ENCODE data around the gene ZNF343.

ZNF343 gene

GRCh38 chr20:2468581-2469407 lies 39.9 kb downstream of the ZNF343 start:
- Mint-ChIP-seq H3K4me1 (ENCODE audit: low read depth) (peaks cover 45% of the 10 kb centered on the region), H3K27me3 (no peaks in the 10 kb centered on the region), H3K9me3 (ENCODE audit: low read depth) (no peaks in the 10 kb centered on the region), H3K36me3 (peaks cover 13% of the 10 kb centered on the region), H3K4me3 (peak overlapping the region; percentile 99), H3K27ac (peak overlapping the region; percentile 87)

GRCh38 chr20:2467412-2467811 lies 41.3 kb downstream of the ZNF343 start:
- no peaks in the 10 kb centered on the region for H3K27me3 Mint-ChIP-seq
- peak overlapping the region; percentile 99 for H3K4me3 Mint-ChIP-seq
- peak overlapping the region; percentile 87 for H3K27ac Mint-ChIP-seq
- peaks cover 18% of the 10 kb centered on the region for H3K36me3 Mint-ChIP-seq
- H3K4me1 Mint-ChIP-seq (ENCODE audit: low read depth), result peaks cover 40% of the 10 kb centered on the region
- H3K9me3 Mint-ChIP-seq (ENCODE audit: low read depth), result no peaks in the 10 kb centered on the region

- H3K27ac Mint-ChIP-seq, result no peak overlapping the region
- peaks cover 27% of the 10 kb centered on the region for H3K36me3 Mint-ChIP-seq
- H3K4me1 Mint-ChIP-seq (ENCODE audit: low read depth), result peaks cover 34% of the 10 kb centered on the region
- no peak overlapping the region for H3K4me3 Mint-ChIP-seq
- H3K9me3 Mint-ChIP-seq (ENCODE audit: low read depth), result no peaks in the 10 kb centered on the region
- H3K27me3 Mint-ChIP-seq, result no peaks in the 10 kb centered on the region
Measured at GRCh38 chr20:2465100-2465499, 43.6 kb downstream of the ZNF343 start.

GRCh38 chr20:2463616-2464365 lies 44.9 kb downstream of the ZNF343 start:
- Mint-ChIP-seq H3K27ac (peak overlapping the region; percentile 30), H3K9me3 (ENCODE audit: low read depth) (no peaks in the 10 kb centered on the region), H3K4me3 (no peak overlapping the region), H3K4me1 (ENCODE audit: low read depth) (peaks cover 26% of the 10 kb centered on the region), H3K27me3 (no peaks in the 10 kb centered on the region), H3K36me3 (peaks cover 24% of the 10 kb centered on the region)

- Mint-ChIP-seq H3K4me1 (ENCODE audit: low read depth) (peaks cover 14% of the 10 kb centered on the region), H3K27ac (no peak overlapping the region), H3K36me3 (peaks cover 20% of the 10 kb centered on the region), H3K4me3 (no peak overlapping the region), H3K27me3 (no peaks in the 10 kb centered on the region), H3K9me3 (ENCODE audit: low read depth) (no peaks in the 10 kb centered on the region)
Measured at GRCh38 chr20:2462484-2462883, 46.2 kb downstream of the ZNF343 start.

- Mint-ChIP-seq H3K27ac (peak overlapping the region; percentile 9), H3K4me1 (ENCODE audit: low read depth) (peaks cover 19% of the 10 kb centered on the region), H3K27me3 (no peaks in the 10 kb centered on the region), H3K4me3 (no peak overlapping the region), H3K36me3 (peaks cover 20% of the 10 kb centered on the region), H3K9me3 (ENCODE audit: low read depth) (no peaks in the 10 kb centered on the region)
Measured at GRCh38 chr20:2460752-2461424, 47.8 kb downstream of the ZNF343 start.

- Mint-ChIP-seq H3K4me3 (no peak overlapping the region), H3K36me3 (peaks cover 20% of the 10 kb centered on the region), H3K27ac (peak overlapping the region; percentile 9), H3K4me1 (ENCODE audit: low read depth) (peaks cover 24% of the 10 kb centered on the region), H3K27me3 (no peaks in the 10 kb centered on the region), H3K9me3 (ENCODE audit: low read depth) (no peaks in the 10 kb centered on the region)
Measured at GRCh38 chr20:2459981-2460751, 48.5 kb downstream of the ZNF343 start.

- no peaks in the 10 kb centered on the region for H3K9me3 Mint-ChIP-seq (ENCODE audit: low read depth)
- H3K36me3 Mint-ChIP-seq, result peaks cover 20% of the 10 kb centered on the region
- H3K27ac Mint-ChIP-seq, result no peak overlapping the region
- H3K4me3 Mint-ChIP-seq, result no peak overlapping the region
- H3K4me1 Mint-ChIP-seq (ENCODE audit: low read depth), result peaks cover 24% of the 10 kb centered on the region
- no peaks in the 10 kb centered on the region for H3K27me3 Mint-ChIP-seq
Measured at GRCh38 chr20:2458919-2459499, 49.7 kb downstream of the ZNF343 start.

- Mint-ChIP-seq H3K27ac (peak overlapping the region; percentile 62), H3K4me1 (ENCODE audit: low read depth) (peaks cover 26% of the 10 kb centered on the region), H3K4me3 (peak overlapping the region; percentile 44), H3K27me3 (no peaks in the 10 kb centered on the region), H3K9me3 (ENCODE audit: low read depth) (no peaks in the 10 kb centered on the region), H3K36me3 (peaks cover 10% of the 10 kb centered on the region)
Measured at GRCh38 chr20:2455771-2456497, 52.8 kb downstream of the ZNF343 start.

GRCh38 chr20:2453792-2454191 lies 54.9 kb downstream of the ZNF343 start:
- Mint-ChIP-seq H3K27ac (no peak overlapping the region), H3K27me3 (no peaks in the 10 kb centered on the region), H3K4me1 (ENCODE audit: low read depth) (peaks cover 38% of the 10 kb centered on the region), H3K4me3 (no peak overlapping the region), H3K9me3 (ENCODE audit: low read depth) (no peaks in the 10 kb centered on the region), H3K36me3 (no peaks in the 10 kb centered on the region)

- H3K36me3 Mint-ChIP-seq, result no peaks in the 10 kb centered on the region
- H3K4me1 Mint-ChIP-seq (ENCODE audit: low read depth), result peaks cover 38% of the 10 kb centered on the region
- no peak overlapping the region for H3K4me3 Mint-ChIP-seq
- H3K27ac Mint-ChIP-seq, result no peak overlapping the region
- no peaks in the 10 kb centered on the region for H3K9me3 Mint-ChIP-seq (ENCODE audit: low read depth)
- H3K27me3 Mint-ChIP-seq, result no peaks in the 10 kb centered on the region
Measured at GRCh38 chr20:2451939-2452732, 56.6 kb downstream of the ZNF343 start.

- Mint-ChIP-seq H3K36me3 (peaks cover 3% of the 10 kb centered on the region), H3K27me3 (no peaks in the 10 kb centered on the region), H3K9me3 (ENCODE audit: low read depth) (no peaks in the 10 kb centered on the region), H3K27ac (no peak overlapping the region), H3K4me1 (ENCODE audit: low read depth) (peaks cover 30% of the 10 kb centered on the region), H3K4me3 (no peak overlapping the region)
Measured at GRCh38 chr20:2451422-2451821, 57.3 kb downstream of the ZNF343 start.

GRCh38 chr20:2449386-2449785 lies 59.3 kb downstream of the ZNF343 start:
- Mint-ChIP-seq H3K4me1 (ENCODE audit: low read depth) (peaks cover 19% of the 10 kb centered on the region), H3K4me3 (no peak overlapping the region), H3K36me3 (peaks cover 10% of the 10 kb centered on the region), H3K27ac (no peak overlapping the region), H3K27me3 (no peaks in the 10 kb centered on the region), H3K9me3 (ENCODE audit: low read depth) (no peaks in the 10 kb centered on the region)
